Measurements from ENCODE around the gene SLC25A13.

Gene SLC25A13

GRCh38 chr7:96228760-96229159, 93.1 kb downstream of the SLC25A13 start:
- no peak overlapping the region for H3K27ac ChIP-seq
- TF ChIP-seq CTCF (conservative IDR thresholded peaks at IDR 0.05) (no peak), ZFX (IDR thresholded peaks at IDR 0.05) (no peak)

- no peak overlapping the region for H3K27ac ChIP-seq
- TF ChIP-seq ZFX (IDR thresholded peaks at IDR 0.05) (no peak), CTCF (conservative IDR thresholded peaks at IDR 0.05) (no peak; the same call in 1 of the 2 replicates)
Observed at GRCh38 chr7:96225251-96225650, 96.6 kb downstream of the SLC25A13 start.

- TF ChIP-seq ZFX (IDR thresholded peaks at IDR 0.05) (no peak), CTCF (conservative IDR thresholded peaks at IDR 0.05) (peak; percentile 19)
- no peak overlapping the region for H3K27ac ChIP-seq
Observed at GRCh38 chr7:96224685-96225084, 97.2 kb downstream of the SLC25A13 start.

GRCh38 chr7:96224073-96224472, 97.8 kb downstream of the SLC25A13 start:
- TF ChIP-seq CTCF (conservative IDR thresholded peaks at IDR 0.05) = no peak
- no peak overlapping the region for H3K27ac ChIP-seq

- TF ChIP-seq CTCF (conservative IDR thresholded peaks at IDR 0.05) (no peak), ZFX (IDR thresholded peaks at IDR 0.05) (no peak)
- H3K27ac ChIP-seq = no peak overlapping the region
Observed at GRCh38 chr7:96221888-96222287, 100.0 kb downstream of the SLC25A13 start.

GRCh38 chr7:96219378-96220130, 102.3 kb downstream of the SLC25A13 start:
- no peak for TF ChIP-seq ZFX (IDR thresholded peaks at IDR 0.05)
- H3K27ac ChIP-seq = no peak overlapping the region

- TF ChIP-seq CTCF (conservative IDR thresholded peaks at IDR 0.05) (no peak), ZFX (IDR thresholded peaks at IDR 0.05) (no peak)
- H3K27ac ChIP-seq = no peak overlapping the region
Observed at GRCh38 chr7:96218664-96219243, 103.1 kb downstream of the SLC25A13 start.

GRCh38 chr7:96217147-96217546, 104.8 kb downstream of the SLC25A13 start:
- TF ChIP-seq CTCF (conservative IDR thresholded peaks at IDR 0.05) (no peak), ZFX (IDR thresholded peaks at IDR 0.05) (no peak)
- H3K27ac ChIP-seq = no peak overlapping the region
